GM10248 (cell line): ENCODE data around the gene ADCY10.
"Not testable (repeated sequence)": the region's sequence is repeated elsewhere in the genome, so short reads cannot be mapped to it uniquely, and the experiment has no call there.

Experiments used
- CTCF ChIA-PET: fragments of 300-600 bp; sonication (Branson Sonifier 250); formaldehyde crosslinking; extraction: SDS; loops from one replicate; lab custom pipeline; 2021; ENCODE audit warnings: antibody characterized with exemption; lab: Yijun Ruan, JAX
- POLR2A ChIA-PET: fragments of 350-650 bp; sonication (Branson Sonifier 250); formaldehyde crosslinking; extraction: SDS; loops from one replicate; lab custom pipeline; 2020; ENCODE audit warnings: antibody characterized with exemption; lab: Yijun Ruan, JAX
- DNase-seq: peaks from one replicate; pipeline ENCODE4 v3.0.0; 2012; ENCODE audit errors: extremely low spot score
- TF ChIP-seq, protein P1 (sequence below): IDR thresholded peaks from 2 replicates; pipeline ENCODE4 v1.5.1; 2012; ENCODE audit warnings: mild to moderate bottlenecking, low read depth; ENCODE audit errors: extremely low read depth, missing control alignments, control extremely low read depth

Gene ADCY10

GRCh38 chr1:167881069-167881468 lies 32.9 kb downstream of the ADCY10 start:
- POLR2A ChIA-PET: no interaction called here
- TF ChIP-seq, protein P1, sequence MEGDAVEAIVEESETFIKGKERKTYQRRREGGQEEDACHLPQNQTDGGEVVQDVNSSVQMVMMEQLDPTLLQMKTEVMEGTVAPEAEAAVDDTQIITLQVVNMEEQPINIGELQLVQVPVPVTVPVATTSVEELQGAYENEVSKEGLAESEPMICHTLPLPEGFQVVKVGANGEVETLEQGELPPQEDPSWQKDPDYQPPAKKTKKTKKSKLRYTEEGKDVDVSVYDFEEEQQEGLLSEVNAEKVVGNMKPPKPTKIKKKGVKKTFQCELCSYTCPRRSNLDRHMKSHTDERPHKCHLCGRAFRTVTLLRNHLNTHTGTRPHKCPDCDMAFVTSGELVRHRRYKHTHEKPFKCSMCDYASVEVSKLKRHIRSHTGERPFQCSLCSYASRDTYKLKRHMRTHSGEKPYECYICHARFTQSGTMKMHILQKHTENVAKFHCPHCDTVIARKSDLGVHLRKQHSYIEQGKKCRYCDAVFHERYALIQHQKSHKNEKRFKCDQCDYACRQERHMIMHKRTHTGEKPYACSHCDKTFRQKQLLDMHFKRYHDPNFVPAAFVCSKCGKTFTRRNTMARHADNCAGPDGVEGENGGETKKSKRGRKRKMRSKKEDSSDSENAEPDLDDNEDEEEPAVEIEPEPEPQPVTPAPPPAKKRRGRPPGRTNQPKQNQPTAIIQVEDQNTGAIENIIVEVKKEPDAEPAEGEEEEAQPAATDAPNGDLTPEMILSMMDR: no peak
- CTCF ChIA-PET: interaction anchor here (0.7 to 3.0 kb wide), 5 partner anchors 20 to 201 kb away, joined by 3 to 7 read pairs (median 3); no protein-coding TSS in a partner anchor
- DNase-seq: no peak

GRCh38 chr1:167880580-167881021 lies 33.3 kb downstream of the ADCY10 start:
- no peak for DNase-seq
- TF ChIP-seq, protein P1: no peak
- ChIA-PET POLR2A (no interaction called here), CTCF (interaction anchor here (1.0 to 3.0 kb wide), 5 partner anchors 12 to 202 kb away, joined by 3 to 7 read pairs (median 3); no protein-coding TSS in a partner anchor)

DNA sequence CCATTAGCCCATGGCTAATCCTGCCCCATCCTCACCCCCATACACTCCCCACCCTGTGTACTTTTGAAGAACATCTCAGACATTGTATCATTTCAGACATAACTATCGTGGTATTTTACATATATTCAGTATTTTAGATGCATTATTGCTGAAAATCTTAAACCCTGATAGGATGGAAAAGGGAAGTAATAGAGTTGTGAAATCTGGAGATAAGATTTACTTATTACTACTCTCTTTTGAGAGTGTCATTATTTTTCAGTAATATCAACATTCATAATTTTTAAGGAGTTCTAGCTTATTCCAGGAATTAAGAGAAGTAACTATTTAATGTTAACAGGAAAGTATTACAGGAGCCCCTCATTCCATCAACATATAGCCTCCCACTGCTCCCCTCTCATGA lies 34.4 kb downstream of the ADCY10 start:
- ChIA-PET CTCF (interaction anchor here (2.0 to 3.0 kb wide), 2 partner anchors 13 to 203 kb away, joined by 4 to 7 read pairs; no protein-coding TSS in a partner anchor), POLR2A (no interaction called here)
- DNase-seq: no peak
- TF ChIP-seq, protein P1: no peak

DNA sequence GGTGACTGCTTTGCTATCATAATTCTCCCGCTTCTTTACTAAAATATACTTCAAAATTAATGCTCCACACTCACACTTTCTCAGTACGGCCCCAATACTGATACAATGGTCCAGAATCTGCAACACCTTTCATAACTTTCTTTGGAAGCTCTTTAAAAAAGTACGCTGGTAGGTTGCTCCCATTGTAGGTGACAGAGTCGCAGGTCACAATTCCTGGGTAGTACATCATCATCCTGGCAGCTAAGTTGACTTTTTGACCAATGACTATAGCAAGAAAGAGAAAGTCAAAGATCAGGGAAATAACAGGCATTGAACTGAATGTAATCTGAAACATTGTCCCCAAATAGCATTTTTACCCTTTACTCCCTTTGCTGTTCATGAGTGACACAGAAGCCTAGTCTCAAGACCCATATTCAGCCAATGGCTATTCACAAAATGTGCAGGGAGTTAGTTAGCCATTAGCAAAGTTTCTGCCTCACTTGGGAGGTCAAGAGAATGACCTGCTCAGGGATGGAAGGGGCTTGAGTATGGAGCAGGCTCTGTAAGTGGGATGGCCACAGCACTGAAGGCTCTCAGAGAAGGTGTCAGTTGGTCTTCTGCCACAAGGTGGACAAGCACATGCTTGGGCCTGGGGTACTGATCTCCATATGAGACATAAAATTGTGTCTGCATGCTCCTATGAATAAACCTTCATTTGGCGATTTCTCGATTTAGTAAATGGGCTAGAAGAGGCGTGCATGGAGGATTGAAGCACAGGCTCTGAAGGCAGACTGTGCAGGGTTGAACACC lies 35.4 kb downstream of the ADCY10 start:
- DNase-seq: no peak
- TF ChIP-seq, protein P1: no peak
- ChIA-PET CTCF (interaction anchor here (1.3 to 3.0 kb wide), 3 partner anchors 14 to 204 kb away, joined by 3 to 7 read pairs (median 4); no protein-coding TSS in a partner anchor), POLR2A (no interaction called here)

- no peak for DNase-seq
- TF ChIP-seq, protein P1: no peak
- ChIA-PET CTCF (no interaction called here), POLR2A (no interaction called here)
These were observed 37.2 kb downstream of the ADCY10 start for GRCh38 chr1:167876597-167877175.

- ChIA-PET CTCF (interaction anchor here (1.2 to 1.8 kb wide), 3 partner anchors 12 to 22 kb away, joined by 3 to 5 read pairs (median 4); no protein-coding TSS in a partner anchor), POLR2A (no interaction called here)
- DNase-seq: no peak
- TF ChIP-seq, protein P1: no peak
These were observed 42.6 kb downstream of the ADCY10 start for GRCh38 chr1:167871331-167871730.

GRCh38 chr1:167869157-167870001 lies 44.6 kb downstream of the ADCY10 start:
- DNase-seq, POLR2A ChIA-PET: not testable (repeated sequence)

GRCh38 chr1:167866739-167867414 lies 47.1 kb downstream of the ADCY10 start:
- POLR2A ChIA-PET, CTCF ChIA-PET: not testable (repeated sequence)

More at GRCh38 chr1:167869157-167870001, 44.6 kb downstream of the ADCY10 start:
- CTCF ChIA-PET: not testable (repeated sequence)

More at GRCh38 chr1:167866739-167867414, 47.1 kb downstream of the ADCY10 start:
- not testable (repeated sequence) for DNase-seq
